Heart right ventricle (tissue), 16 donors: Measurements from ENCODE around the gene SRP68. TPM values are rescaled to one million over a fixed set of nuclear protein-coding genes. Genes with fewer than 3 reads are reported as not detected.
"Not testable (repeated sequence)": the region's sequence is repeated elsewhere in the genome, so short reads cannot be mapped to it uniquely, and the experiment has no call there.

ENCODE experiments used
- ATAC-seq, 8 donors: fragments of 200-7000 bp; cut with Tn5 transposase; one replicate each; pipeline ENCODE4 v1.9.1; 2020; ENCODE audit warnings: mild to moderate bottlenecking in 8 of 8, moderate library complexity in 8 of 8, moderate number of reproducible peaks in 1 of 8
- DNase-seq, 2 donors: peaks; one replicate each; pipeline ENCODE4 v3.0.0-alpha.2; 2020
- H3K27ac ChIP-seq, 10 donors: fragments of 200-600 bp; sonication (generic) in 2 of 10; one replicate each; pipeline versions ENCODE4 v1.5.0 to v1.8.0; 2020 to 2022; ENCODE audit warnings: mild to moderate bottlenecking in 3 of 10
- H3K27me3 ChIP-seq, 7 donors: fragments of 200-600 bp; one replicate each; pipeline ENCODE4 v1.8.0; 2021 to 2022; ENCODE audit warnings: mild to moderate bottlenecking in 2 of 7
- H3K36me3 ChIP-seq, 9 donors: fragments of 200-600 bp; sonication (generic) in 1 of 9; one replicate each; pipeline versions ENCODE4 v1.5.0 to v1.8.0; 2020 to 2022; ENCODE audit warnings: mild to moderate bottlenecking in 2 of 9
- H3K4me1 ChIP-seq, 9 donors: fragments of 200-600 bp; sonication (generic) in 1 of 9; one replicate each; pipeline versions ENCODE4 v1.5.0 to v1.8.0; 2020 to 2022; ENCODE audit warnings: mild to moderate bottlenecking in 4 of 9
- H3K4me3 ChIP-seq, 10 donors: fragments of 200-600 bp; sonication (generic) in 2 of 10; one replicate each; pipeline versions ENCODE4 v1.5.0 to v1.8.0; 2020 to 2022; ENCODE audit warnings: mild to moderate bottlenecking in 7 of 10, moderate library complexity in 2 of 10
- H3K9me3 ChIP-seq, 11 donors: fragments of 200-600 bp in 10 of 11; sonication (generic) in 2 of 11; one replicate each; pipeline versions ENCODE4 v1.5.0 to v1.8.0; 2013 to 2022; ENCODE audit warnings: mild to moderate bottlenecking in 2 of 11, control low read depth in 1 of 11, moderate library complexity in 1 of 11
- CTCF ChIP-seq, 9 donors: fragments of 200-600 bp; sonication (generic) in 2 of 9; IDR thresholded peaks; one replicate each; pipeline versions ENCODE4 v1.5.0 to v1.8.0; 2021 to 2022; ENCODE audit warnings: antibody characterized with exemption in 9 of 9, mild to moderate bottlenecking in 5 of 9, moderate library complexity in 1 of 9
- WGBS, 2 donors: extraction: QIAGEN DNeasy Blood & Tissue Kit; methylation state at CpG; one replicate each; pipeline ENCODE4 v1.1.7; 2013; ENCODE audit warnings: inconsistent platforms in 1 of 2; 5-methylcytosine and 5-hydroxymethylcytosine counted together
- intact Hi-C, 10 donors: fragments of 100-400 bp; cut with DNase I; formaldehyde crosslinking; loops; one replicate each; pipeline versions ENCODE4 v1.11.1 to v1.14.2; 2022
- polyA plus RNA-seq, 2 donors: library from polyadenylated mRNA; stranded (reverse); fragments of 200-250 nt; gene quantifications; one replicate each; pipeline ENCODE4 v1.2.3, GENCODE V29; 2013
- total RNA-seq, 10 donors: library from RNA; stranded (reverse); fragmentation: NEBNext Ultra II Directional in 3 of 10; extraction: Animal tissue kit (Norgen Biotek cat#: 25700) in 3 of 10; gene quantifications; one replicate each; pipeline versions ENCODE4 v1.2.1 to v1.2.4, GENCODE V29; 2021 to 2023
- donor health status: Arrhythmogenic right ventricular cardiomyopathy.
- donor health status: ischemic (EF 13 %, LVEDD 7.1; RV severe dilation, severe dysfunction).
- donor health status: healthy with polysubstance abuse.
- donor health status: DM: no; HTN: yes; CAD: no.
- donor health status: DM: no; HTN: no; CAD: no.
- donor health status: ischemic (EF 25% LVEDD 6.9; RV normal size, moderate dysfunction).
- donor health status: ischemic (EF 25% LVEDD 5.7; RV mildly dilated, moderate dysfunction).
- donor health status: healthy.
- donor health status: DM: yes; HTN: yes; CAD: no.
- donor health status: Ischemic cardiomyopathy.
- donor health status: ischemic (EF 35%, LVEDD 5.7; RV mildly dilated, moderate dysfunction).
- donor health status: nonischemic (EF 11% LVEDD 7.7; RV severe dilation, severe dysfunction).
- donor health status: DM: yes; HTN: yes; CAD: no.
- donor health status: PGD.
- donor health status: ischemic (EF 29% LVEDD 5.4; RV normal size, mild dysfunction).
- donor health status: nonischemic (EF 23%, LVEDD 6.1; RV moderate dilation, normal function).

Gene SRP68
- total and polyA plus RNA-seq, 12 donors, result 26.2 to 69.7 (median 61.7) TPM

GRCh38 chr17:76074390-76075363 lies 2.4 kb upstream of the SRP68 start, which contains the start of gene GALR2:
Gene GALR2 (plus strand): TSS chr17:76074781. CDS start chr17:76074884, 103 bp downstream.
- intact Hi-C loops, result no loop called here
- no peak within 1 kb of the TSS for H3K27ac ChIP-seq
- peak within 1 kb of the TSS in 8 of 10 donors; percentile 3 to 32 (median 17) for H3K4me3 ChIP-seq
- H3K9me3 ChIP-seq, result no peaks in the 10 kb centered on the region
- no peak for DNase-seq
- WGBS, 2 donors, result 1 to 2% methylated on average over 91 to 92 of the region's 92 CpGs
- TF ChIP-seq CTCF (IDR thresholded peaks at IDR 0.05), result no peak
- no peak for ATAC-seq
- peaks cover 0 to 6% (median 0%) of the 10 kb centered on the region in 9 donors for H3K36me3 ChIP-seq
- peaks cover 7 to 67% (median 61%) of the 10 kb centered on the region in 9 donors for H3K4me1 ChIP-seq
- H3K27me3 ChIP-seq, result peaks cover 35 to 64% (median 62%) of the 10 kb centered on the region in 7 donors

DNA sequence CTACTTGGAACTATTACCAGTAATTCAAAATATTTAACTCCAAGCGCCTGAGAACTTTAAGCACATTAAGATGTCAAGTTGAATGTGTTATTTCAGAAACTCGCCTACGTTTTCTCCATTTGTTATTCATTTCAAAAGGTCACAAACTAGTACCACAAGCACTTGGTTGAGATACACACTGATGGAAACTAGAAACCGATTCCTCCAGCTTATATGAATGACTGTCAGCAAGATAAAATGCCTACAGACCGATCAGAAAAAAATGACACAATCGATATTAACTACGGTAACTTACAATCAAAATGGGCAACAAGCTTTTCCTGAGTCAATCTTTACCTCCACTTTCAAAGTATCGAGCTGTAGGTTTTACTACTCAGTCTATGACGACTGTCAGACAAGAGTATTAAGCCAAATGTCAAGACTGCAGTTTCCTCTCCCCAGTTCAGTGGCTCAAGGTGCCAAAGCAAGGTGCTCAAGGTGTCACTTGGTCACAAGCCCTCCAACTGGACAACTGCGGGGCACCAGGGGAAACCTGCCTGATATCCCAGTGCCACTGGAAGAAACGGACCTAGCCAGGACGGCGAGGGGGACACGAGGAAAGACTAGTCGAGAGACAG lies 678 bp downstream of the SRP68 start:
- H3K4me3 ChIP-seq, result peak overlapping the region; percentile 68 to 99 (median 83)
- ATAC-seq (peak in 2 of 8 donors; percentile 5), DNase-seq (no peak)
- peaks cover 0 to 36% (median 15%) of the 10 kb centered on the region in 9 donors for H3K36me3 ChIP-seq
- peaks cover 5 to 58% (median 53%) of the 10 kb centered on the region in 9 donors for H3K4me1 ChIP-seq
- H3K27ac ChIP-seq, result peak overlapping the region in 9 of 10 donors; percentile 44 to 90 (median 80)
- TF ChIP-seq CTCF (IDR thresholded peaks at IDR 0.05), result no peak
- 13 to 16% methylated on average over 15 of the region's 15 CpGs for WGBS, 2 donors
- H3K9me3 ChIP-seq, result no peaks in the 10 kb centered on the region
- H3K27me3 ChIP-seq, result peaks cover 31 to 34% (median 34%) of the 10 kb centered on the region in 7 donors
- intact Hi-C loops, result no loop called here

- Histone ChIP-seq H3K36me3 (peaks cover 0 to 92% (median 65%) of the 10 kb centered on the region in 9 donors), H3K9me3 (no peaks in the 10 kb centered on the region), H3K4me3 (no peak overlapping the region), H3K27me3 (no peaks in the 10 kb centered on the region), H3K4me1 (peaks cover under 1 to 17% (median 10%) of the 10 kb centered on the region in 9 donors), H3K27ac (no peak overlapping the region)
- intact Hi-C loops, result no loop called here
- DNase-seq, result no peak
- ATAC-seq, result no peak
- TF ChIP-seq CTCF (IDR thresholded peaks at IDR 0.05), result no peak
- 87 to 92% methylated on average over 4 of the region's 4 CpGs for WGBS, 2 donors
Measured at GRCh38 chr17:76065775-76066174, 6.5 kb downstream of the SRP68 start.

DNA sequence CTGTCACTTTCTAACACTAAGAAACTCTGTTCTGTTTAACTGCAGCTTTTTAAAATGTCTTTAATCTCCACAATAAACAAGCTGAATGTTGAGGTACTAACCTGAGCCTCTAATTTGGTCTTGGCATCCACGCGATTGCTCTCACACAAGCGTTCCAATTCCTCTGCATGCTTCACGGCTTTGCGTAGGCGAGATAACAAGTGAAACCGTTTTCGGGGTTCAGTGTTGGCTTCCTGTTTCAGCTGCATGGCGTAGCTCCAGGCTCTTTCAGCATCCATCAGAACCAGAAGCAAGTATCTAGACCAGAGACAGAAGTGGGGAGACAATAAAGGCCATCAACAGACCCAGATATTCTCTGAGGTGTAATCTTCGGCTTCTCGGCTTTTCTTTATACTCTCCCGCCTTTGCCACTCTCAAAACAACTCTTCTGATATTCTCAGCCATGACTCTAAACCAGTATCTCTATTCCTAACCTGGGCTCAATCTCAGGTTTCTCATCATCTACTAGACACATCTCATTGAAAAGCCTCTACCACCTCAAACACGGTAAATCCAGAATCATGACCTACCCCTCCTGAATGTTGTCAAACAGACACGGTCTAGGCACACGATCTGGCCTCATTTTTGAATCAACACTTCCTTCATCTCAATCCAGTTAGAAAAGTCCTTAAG lies 8.3 kb downstream of the SRP68 start:
- Histone ChIP-seq H3K4me1 (peaks cover 0 to under 1% (median 0%) of the 10 kb centered on the region in 9 donors), H3K36me3 (peaks cover 0 to 97% (median 81%) of the 10 kb centered on the region in 9 donors), H3K27ac (peak overlapping the region in 1 of 10 donors; percentile 2), H3K27me3 (no peaks in the 10 kb centered on the region), H3K9me3 (no peaks in the 10 kb centered on the region), H3K4me3 (no peak overlapping the region)
- DNase-seq, result no peak
- no peak for ATAC-seq
- WGBS, 2 donors, result 90% methylated on average over 15 of the region's 15 CpGs
- no peak for TF ChIP-seq CTCF (IDR thresholded peaks at IDR 0.05)
- intact Hi-C loops, result no loop called here

DNA sequence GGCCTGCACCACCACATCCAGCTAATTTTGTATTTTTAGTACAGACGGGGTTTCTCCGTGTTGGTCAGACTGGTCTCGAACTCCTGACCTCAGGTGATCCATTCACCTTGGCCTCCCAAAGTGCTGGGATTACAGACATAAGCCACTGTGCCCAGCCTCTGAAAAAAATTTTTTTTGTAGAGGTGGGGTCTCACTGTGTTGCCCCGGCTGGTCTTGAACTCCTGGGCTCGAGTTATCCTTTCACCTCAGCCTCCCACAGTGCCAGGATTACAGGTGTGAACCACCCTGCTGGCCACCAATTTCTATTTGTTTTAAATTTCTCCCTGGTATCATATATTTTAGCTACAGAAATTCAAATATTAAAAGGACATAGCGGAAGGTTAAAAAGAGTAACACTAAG lies 14.1 kb downstream of the SRP68 start:
- intact Hi-C loops, H3K4me1 ChIP-seq, DNase-seq, ATAC-seq, H3K27me3 ChIP-seq, H3K4me3 ChIP-seq, H3K27ac ChIP-seq, H3K9me3 ChIP-seq: not testable (repeated sequence)
- WGBS, 2 donors, result 86 to 88% methylated on average over 6 of the region's 6 CpGs
- H3K36me3 ChIP-seq, result peaks cover 0 to 97% (median 88%) of the 10 kb centered on the region in 9 donors
